GM12865 (cell line): Measurements from ENCODE around the gene ROR1.

Source experiments
- DNase-seq: peaks from one replicate; pipeline ENCODE4 v3.0.0; 2010; ENCODE audit warnings: low read depth
- H3K4me3 ChIP-seq: 2 replicates; pipeline ENCODE4 v1.5.1; 2011; ENCODE audit warnings: mild to moderate bottlenecking, low read depth, low read length, control low read depth
- TF ChIP-seq, protein P1 (sequence below): IDR thresholded peaks from 2 replicates; pipeline ENCODE4 v1.5.1; 2011; ENCODE audit warnings: low read length, control low read depth, low read depth, inconsistent platforms; ENCODE audit not compliant: insufficient read depth; ENCODE audit errors: missing control alignments

The ROR1 gene

GRCh38 chr1:63747445-63747844 is 26.4 kb upstream of the ROR1 start:
- no peak for DNase-seq
- TF ChIP-seq, protein P1, sequence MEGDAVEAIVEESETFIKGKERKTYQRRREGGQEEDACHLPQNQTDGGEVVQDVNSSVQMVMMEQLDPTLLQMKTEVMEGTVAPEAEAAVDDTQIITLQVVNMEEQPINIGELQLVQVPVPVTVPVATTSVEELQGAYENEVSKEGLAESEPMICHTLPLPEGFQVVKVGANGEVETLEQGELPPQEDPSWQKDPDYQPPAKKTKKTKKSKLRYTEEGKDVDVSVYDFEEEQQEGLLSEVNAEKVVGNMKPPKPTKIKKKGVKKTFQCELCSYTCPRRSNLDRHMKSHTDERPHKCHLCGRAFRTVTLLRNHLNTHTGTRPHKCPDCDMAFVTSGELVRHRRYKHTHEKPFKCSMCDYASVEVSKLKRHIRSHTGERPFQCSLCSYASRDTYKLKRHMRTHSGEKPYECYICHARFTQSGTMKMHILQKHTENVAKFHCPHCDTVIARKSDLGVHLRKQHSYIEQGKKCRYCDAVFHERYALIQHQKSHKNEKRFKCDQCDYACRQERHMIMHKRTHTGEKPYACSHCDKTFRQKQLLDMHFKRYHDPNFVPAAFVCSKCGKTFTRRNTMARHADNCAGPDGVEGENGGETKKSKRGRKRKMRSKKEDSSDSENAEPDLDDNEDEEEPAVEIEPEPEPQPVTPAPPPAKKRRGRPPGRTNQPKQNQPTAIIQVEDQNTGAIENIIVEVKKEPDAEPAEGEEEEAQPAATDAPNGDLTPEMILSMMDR: no peak

GRCh38 chr1:63748046-63748580 is 25.7 kb upstream of the ROR1 start:
- no peak overlapping the region for H3K4me3 ChIP-seq
- TF ChIP-seq, protein P1: no peak
- DNase-seq: no peak

More at GRCh38 chr1:63747445-63747844, 26.4 kb upstream of the ROR1 start:
- H3K4me3 ChIP-seq: no peak overlapping the region

DNA sequence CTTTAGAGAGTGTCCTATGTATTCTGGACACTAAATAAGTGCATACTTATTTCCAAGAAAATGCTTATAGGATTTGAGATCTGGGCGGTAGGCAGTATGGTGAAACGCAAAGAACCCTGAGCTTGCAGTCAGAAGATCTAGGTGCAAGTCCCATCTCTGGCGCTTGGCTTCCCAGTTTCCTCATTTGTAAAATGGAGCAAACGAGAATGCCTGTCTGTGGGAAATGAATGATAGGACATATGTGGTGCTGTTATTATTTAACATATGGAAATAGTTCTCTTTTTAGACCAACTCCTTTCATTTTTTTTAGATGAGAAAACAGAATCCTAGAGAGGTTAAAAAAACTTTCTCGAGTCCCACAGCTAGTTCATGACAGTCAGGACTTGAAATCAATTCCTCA is 25.2 kb upstream of the ROR1 start:
- TF ChIP-seq, protein P1: no peak
- no peak overlapping the region for H3K4me3 ChIP-seq
- no peak for DNase-seq

DNA sequence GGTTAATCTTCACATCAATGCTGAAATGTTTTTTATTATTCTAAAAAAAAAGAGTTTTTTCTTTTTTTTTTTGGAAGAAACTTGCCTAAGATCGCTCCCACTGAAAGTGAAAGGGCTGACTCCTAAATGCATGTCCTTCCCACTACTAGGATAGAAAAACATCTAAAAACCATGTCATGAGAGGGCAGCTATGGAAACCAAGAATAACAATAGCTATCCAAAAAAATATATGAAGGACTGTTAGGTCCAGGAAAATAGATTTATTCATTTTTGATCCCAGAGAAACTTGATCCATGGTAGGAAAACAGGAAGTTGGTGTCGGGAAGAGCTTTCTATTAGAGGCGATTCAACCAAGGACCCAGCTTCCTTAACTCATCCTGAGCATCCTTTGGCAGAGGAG is 23.1 kb upstream of the ROR1 start:
- DNase-seq: no peak
- H3K4me3 ChIP-seq: no peak overlapping the region
- TF ChIP-seq, protein P1: no peak

DNA sequence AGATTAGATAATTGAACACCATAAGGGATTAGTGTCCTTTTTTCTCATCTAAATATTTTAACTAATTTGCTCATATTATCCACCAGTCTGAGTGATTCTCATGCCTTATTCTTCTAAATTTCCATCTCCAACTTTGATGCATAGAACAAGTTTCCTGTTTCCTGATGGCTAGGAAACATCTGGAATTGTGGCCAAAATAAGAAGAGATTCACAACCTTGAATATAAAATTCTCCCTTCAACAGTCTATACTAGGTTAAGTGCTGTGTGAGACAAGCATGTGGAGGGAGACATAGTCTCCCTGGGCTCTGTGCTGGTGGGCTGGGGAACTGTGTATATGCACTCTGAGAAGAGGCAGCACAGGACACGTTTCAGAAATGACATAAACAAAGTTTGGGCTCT is 21.6 kb upstream of the ROR1 start:
- DNase-seq: no peak
- no peak overlapping the region for H3K4me3 ChIP-seq
- TF ChIP-seq, protein P1: no peak

DNA sequence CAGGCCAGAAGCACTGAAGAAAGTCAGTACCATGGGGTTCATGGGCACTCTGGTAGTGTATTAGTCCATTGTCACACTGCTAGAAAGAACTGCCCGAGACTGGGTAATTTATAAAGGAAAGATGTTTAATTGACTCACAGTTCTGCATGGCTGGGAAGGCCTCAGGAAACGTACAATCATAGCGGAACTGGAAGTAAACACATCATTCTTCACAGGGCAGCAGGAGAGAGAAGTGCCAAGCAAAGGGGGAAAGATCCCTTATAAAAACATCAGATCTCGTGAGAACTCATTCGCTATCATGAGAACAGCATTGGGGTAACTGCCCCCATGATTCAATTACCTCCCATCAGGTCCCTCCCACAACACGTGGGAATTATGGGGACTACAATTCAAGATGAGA is 20.2 kb upstream of the ROR1 start:
- TF ChIP-seq, protein P1: no peak
- H3K4me3 ChIP-seq: no peak overlapping the region
- no peak for DNase-seq

- no peak overlapping the region for H3K4me3 ChIP-seq
- TF ChIP-seq, protein P1: no peak
- no peak for DNase-seq
Measured at GRCh38 chr1:63756839-63757238, 17.0 kb upstream of the ROR1 start.
